Gastrocnemius medialis (tissue), 4 donors: ENCODE data around the gene PRRG4. TPM values are rescaled to one million over a fixed set of nuclear protein-coding genes. Genes with fewer than 3 reads are reported as not detected.
"Not testable (repeated sequence)": the region's sequence is repeated elsewhere in the genome, so short reads cannot be mapped to it uniquely, and the experiment has no call there.

Experiments used
- ATAC-seq, 2 donors: fragments of 150-250 bp; one replicate each; pipeline ENCODE4 v1.9.1; 2016
- DNase-seq, 2 donors: peaks; one replicate each; pipeline ENCODE4 v3.0.0-alpha.2; 2019
- H3K27ac ChIP-seq, 4 donors: fragments of 200-600 bp; sonication (generic); 1 replicate in 1 of 4; 2 replicates in 3 of 4; pipeline ENCODE4 v1.5.1; 2016 to 2018; ENCODE audit warnings: mild to moderate bottlenecking in 2 of 4, moderate library complexity in 1 of 4
- H3K27me3 ChIP-seq, 3 donors: fragments of 200-600 bp; sonication (generic) in 2 of 3; 1 replicate in 1 of 3; 2 replicates in 2 of 3; pipeline versions ENCODE4 v1.5.1 to v1.6.0; 2016 to 2019; ENCODE audit warnings: mild to moderate bottlenecking in 1 of 3, moderate library complexity in 1 of 3
- H3K36me3 ChIP-seq, 2 donors: fragments of 200-600 bp; sonication (generic) in 1 of 2; one replicate each; pipeline ENCODE4 v1.5.1; 2017 to 2018
- H3K4me1 ChIP-seq, 2 donors: fragments of 200-600 bp; sonication (generic) in 1 of 2; one replicate each; pipeline ENCODE4 v1.5.1; 2016 to 2017; ENCODE audit warnings: mild to moderate bottlenecking in 2 of 2
- H3K4me3 ChIP-seq, 4 donors: fragments of 200-600 bp; sonication (generic) in 3 of 4; 1 replicate in 1 of 4; 2 replicates in 3 of 4; pipeline ENCODE4 v1.5.1; 2016 to 2019; ENCODE audit warnings: mild to moderate bottlenecking in 2 of 4
- H3K9me3 ChIP-seq, 3 donors: fragments of 200-600 bp; sonication (generic) in 2 of 3; 1 replicate in 1 of 3; 2 replicates in 2 of 3; pipeline ENCODE4 v1.5.1; 2016 to 2019
- POLR2A ChIP-seq, 2 donors: fragments of 450-650 bp; IDR thresholded peaks; one replicate each; pipeline ENCODE4 v1.6.1; 2017; ENCODE audit warnings: antibody characterized with exemption in 2 of 2, mild to moderate bottlenecking in 2 of 2, moderate library complexity in 2 of 2
- in situ Hi-C, 4 donors: fragments of 200-750 bp; cut with MboI; loops; one replicate each; pipeline versions ENCODE4 v1.15.0 to v1.8.0; 2017; ENCODE audit warnings: low sequenced_read_pairs in 4 of 4
- intact Hi-C: fragments of 100-400 bp; cut with DNase I; formaldehyde crosslinking; loops from one replicate; pipeline ENCODE4 v1.15.1; 2023; ENCODE audit warnings: low total_unique reads
- total RNA-seq, 4 donors: library from RNA; depleted of rRNA; stranded (reverse); fragments of >200 nt; gene quantifications; one replicate each; pipeline versions ENCODE4 v1.1.0 to v1.2.3, GENCODE V29; 2016
- TF ChIP-seq, protein P1 (sequence below), 5 experiments: fragments of 450-650 bp in 3 of 5; fragments of 200-600 bp in 2 of 5; sonication (generic) in 2 of 5; IDR thresholded peaks in 4 of 5; conservative IDR thresholded peaks in 1 of 5; 1 replicate in 4 of 5; 2 replicates in 1 of 5; pipeline ENCODE4 v1.5.1; 2016 to 2019; ENCODE audit warnings: antibody characterized with exemption in 5 of 5, mild to moderate bottlenecking in 3 of 5, moderate library complexity in 3 of 5

Gene PRRG4
- total RNA-seq, 4 donors from 2014 or later: 0.46 to 1.8 (median 0.75) TPM

- no peak overlapping the region for H3K4me3 ChIP-seq
- no peaks in the 10 kb centered on the region for H3K9me3 ChIP-seq
- no peaks in the 10 kb centered on the region for H3K36me3 ChIP-seq
- TF ChIP-seq POLR2A (IDR thresholded peaks at IDR 0.05): no peak
- TF ChIP-seq, protein P1, sequence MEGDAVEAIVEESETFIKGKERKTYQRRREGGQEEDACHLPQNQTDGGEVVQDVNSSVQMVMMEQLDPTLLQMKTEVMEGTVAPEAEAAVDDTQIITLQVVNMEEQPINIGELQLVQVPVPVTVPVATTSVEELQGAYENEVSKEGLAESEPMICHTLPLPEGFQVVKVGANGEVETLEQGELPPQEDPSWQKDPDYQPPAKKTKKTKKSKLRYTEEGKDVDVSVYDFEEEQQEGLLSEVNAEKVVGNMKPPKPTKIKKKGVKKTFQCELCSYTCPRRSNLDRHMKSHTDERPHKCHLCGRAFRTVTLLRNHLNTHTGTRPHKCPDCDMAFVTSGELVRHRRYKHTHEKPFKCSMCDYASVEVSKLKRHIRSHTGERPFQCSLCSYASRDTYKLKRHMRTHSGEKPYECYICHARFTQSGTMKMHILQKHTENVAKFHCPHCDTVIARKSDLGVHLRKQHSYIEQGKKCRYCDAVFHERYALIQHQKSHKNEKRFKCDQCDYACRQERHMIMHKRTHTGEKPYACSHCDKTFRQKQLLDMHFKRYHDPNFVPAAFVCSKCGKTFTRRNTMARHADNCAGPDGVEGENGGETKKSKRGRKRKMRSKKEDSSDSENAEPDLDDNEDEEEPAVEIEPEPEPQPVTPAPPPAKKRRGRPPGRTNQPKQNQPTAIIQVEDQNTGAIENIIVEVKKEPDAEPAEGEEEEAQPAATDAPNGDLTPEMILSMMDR (IDR thresholded peaks at IDR 0.05 in 4 of 5, conservative IDR thresholded peaks at IDR 0.05 in 1 of 5): no peak
- in situ Hi-C loops (loop anchor here in 1 of 4 donors (25.0 kb wide), 1 partner anchor 298 kb away; the partner anchor contains the start of gene EIF3M), intact Hi-C loops (no loop called here)
- DNase-seq (no peak), ATAC-seq (no peak)
- H3K27ac ChIP-seq: no peak overlapping the region
- H3K27me3 ChIP-seq: no peaks in the 10 kb centered on the region
- no peaks in the 10 kb centered on the region for H3K4me1 ChIP-seq
Observed at GRCh38 chr11:32884770-32885384, 55.1 kb downstream of the PRRG4 start.

GRCh38 chr11:32885556-32885955, 55.8 kb downstream of the PRRG4 start:
- H3K36me3 ChIP-seq: no peaks in the 10 kb centered on the region
- no peak for TF ChIP-seq POLR2A (IDR thresholded peaks at IDR 0.05)
- TF ChIP-seq, protein P1 (IDR thresholded peaks at IDR 0.05 in 4 of 5, conservative IDR thresholded peaks at IDR 0.05 in 1 of 5): no peak
- intact Hi-C loops (no loop called here), in situ Hi-C loops (loop anchor here in 1 of 4 donors (25.0 kb wide), 1 partner anchor 298 kb away; the partner anchor contains the start of gene EIF3M)
- H3K9me3 ChIP-seq: no peaks in the 10 kb centered on the region
- H3K27me3 ChIP-seq: no peaks in the 10 kb centered on the region
- H3K27ac ChIP-seq: no peak overlapping the region
- no peaks in the 10 kb centered on the region for H3K4me1 ChIP-seq
- no peak overlapping the region for H3K4me3 ChIP-seq
- ATAC-seq: no peak
- no peak for DNase-seq

DNA sequence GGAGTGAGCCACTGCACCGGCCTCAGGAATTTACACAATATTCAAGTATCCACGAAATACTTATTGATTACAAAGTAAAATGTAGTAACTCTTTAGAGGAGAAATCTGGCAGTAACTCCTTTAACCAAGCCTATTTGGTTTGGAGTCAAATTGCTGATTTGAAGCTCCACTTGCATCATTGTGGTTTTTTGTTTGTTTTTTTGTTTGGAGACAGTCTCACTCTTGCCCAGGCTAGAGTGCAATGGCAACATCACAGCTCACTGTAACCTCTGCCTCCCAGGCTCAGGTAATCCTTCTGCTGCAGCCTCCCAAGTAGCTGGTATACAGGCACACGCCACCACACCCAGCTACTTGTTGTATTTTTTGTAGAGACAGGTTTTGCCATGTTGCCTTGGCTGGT, 56.5 kb downstream of the PRRG4 start:
- H3K27ac ChIP-seq: no peak overlapping the region
- H3K4me1 ChIP-seq: peaks cover 0 to under 1% of the 10 kb centered on the region in 2 donors
- DNase-seq: no peak
- H3K36me3 ChIP-seq: no peaks in the 10 kb centered on the region
- no peaks in the 10 kb centered on the region for H3K27me3 ChIP-seq
- intact Hi-C loops: no loop called here
- in situ Hi-C loops: loop anchor here in 1 of 4 donors (25.0 kb wide), 1 partner anchor 299 kb away; the partner anchor contains the start of gene EIF3M
- no peak for ATAC-seq
- no peak for TF ChIP-seq POLR2A (IDR thresholded peaks at IDR 0.05)
- TF ChIP-seq, protein P1 (IDR thresholded peaks at IDR 0.05 in 4 of 5, conservative IDR thresholded peaks at IDR 0.05 in 1 of 5): no peak
- no peak overlapping the region for H3K4me3 ChIP-seq
- no peaks in the 10 kb centered on the region for H3K9me3 ChIP-seq

- H3K9me3 ChIP-seq, intact Hi-C loops, ATAC-seq, H3K4me1 ChIP-seq, H3K27ac ChIP-seq, H3K36me3 ChIP-seq, H3K4me3 ChIP-seq, H3K27me3 ChIP-seq, DNase-seq: not testable (repeated sequence)
- in situ Hi-C loops: loop anchor here in 1 of 4 donors (25.0 kb wide), 1 partner anchor 301 kb away; the partner anchor contains the start of gene EIF3M
Observed at GRCh38 chr11:32887707-32888383, 58.1 kb downstream of the PRRG4 start.

- H3K27me3 ChIP-seq, H3K4me3 ChIP-seq, ATAC-seq, H3K36me3 ChIP-seq, H3K9me3 ChIP-seq, H3K27ac ChIP-seq, DNase-seq, intact Hi-C loops, H3K4me1 ChIP-seq: not testable (repeated sequence)
- in situ Hi-C loops: loop anchor here in 1 of 4 donors (25.0 kb wide), 1 partner anchor 301 kb away; the partner anchor contains the start of gene EIF3M
Observed at GRCh38 chr11:32888384-32888710, 58.6 kb downstream of the PRRG4 start.
